HEK293 (cell line): Measurements from ENCODE around the gene PRSS16.

Source experiments
- BCL11B ChIP-seq: fragments of 450-650 bp; formaldehyde crosslinking; IDR thresholded peaks from 2 replicates; pipeline ENCODE4 v1.5.1; 2016; ENCODE audit warnings: low read depth, missing biosample characterization, missing genetic modification characterization
- CTCF ChIP-seq: fragments of 450-650 bp; formaldehyde crosslinking; IDR thresholded peaks from 2 replicates; pipeline ENCODE4 v1.5.1; 2016; ENCODE audit warnings: missing biosample characterization, missing genetic modification characterization
- GLI2 ChIP-seq: fragments of 450-650 bp; formaldehyde crosslinking; IDR thresholded peaks from 2 replicates; pipeline ENCODE4; 2017; ENCODE audit warnings: missing biosample characterization, missing genetic modification characterization, low read depth, borderline replicate concordance
- HIC1 ChIP-seq: fragments of 450-650 bp; formaldehyde crosslinking; IDR thresholded peaks from 2 replicates; pipeline ENCODE4 v1.5.1; 2016; ENCODE audit warnings: missing biosample characterization, missing genetic modification characterization
- OVOL3 ChIP-seq: fragments of 450-650 bp; formaldehyde crosslinking; IDR thresholded peaks from 2 replicates; pipeline ENCODE4 v1.5.1; 2016; ENCODE audit warnings: missing biosample characterization, missing genetic modification characterization
- PRDM10 ChIP-seq: fragments of 450-650 bp; formaldehyde crosslinking; IDR thresholded peaks from 2 replicates; pipeline ENCODE4 v1.5.1; 2016; ENCODE audit warnings: missing biosample characterization, missing genetic modification characterization
- REST ChIP-seq: fragments of 450-650 bp; formaldehyde crosslinking; IDR thresholded peaks from 2 replicates; pipeline ENCODE4 v1.5.1; 2016; ENCODE audit warnings: missing biosample characterization, missing genetic modification characterization
- SP3 ChIP-seq: fragments of 450-650 bp; formaldehyde crosslinking; IDR thresholded peaks from 2 replicates; pipeline ENCODE4 v1.5.1; 2016; ENCODE audit warnings: missing biosample characterization, missing genetic modification characterization
- TRIM28 ChIP-seq: IDR thresholded peaks from 2 replicates; pipeline ENCODE4 v1.6.1; 2011; ENCODE audit warnings: low read length, control low read depth, borderline replicate concordance
- ZBTB44 ChIP-seq: fragments of 450-650 bp; IDR thresholded peaks from 2 replicates; pipeline ENCODE4 v1.5.1; 2018; ENCODE audit warnings: missing biosample characterization, mild to moderate bottlenecking, missing genetic modification characterization
- ZNF146 ChIP-seq: fragments of 450-650 bp; formaldehyde crosslinking; IDR thresholded peaks from 2 replicates; pipeline ENCODE4 v1.5.1; 2016; ENCODE audit warnings: missing biosample characterization, missing genetic modification characterization
- ZNF2 ChIP-seq: fragments of 450-650 bp; formaldehyde crosslinking; IDR thresholded peaks from 2 replicates; pipeline ENCODE4 v1.5.1; 2016; ENCODE audit warnings: missing biosample characterization, missing genetic modification characterization
- ZNF266 ChIP-seq: fragments of 450-650 bp; formaldehyde crosslinking; IDR thresholded peaks from 2 replicates; pipeline ENCODE4 v1.5.1; 2016; ENCODE audit warnings: missing biosample characterization, missing genetic modification characterization, low read depth
- ZNF280D ChIP-seq: fragments of 450-650 bp; formaldehyde crosslinking; IDR thresholded peaks from 2 replicates; pipeline ENCODE4 v1.5.1; 2016; ENCODE audit warnings: missing biosample characterization, missing genetic modification characterization
- ZNF302 ChIP-seq: fragments of 450-650 bp; formaldehyde crosslinking; IDR thresholded peaks from 2 replicates; pipeline ENCODE4 v1.5.1; 2016; ENCODE audit warnings: missing biosample characterization, missing genetic modification characterization, low read depth
- ZNF324 ChIP-seq: fragments of 450-650 bp; formaldehyde crosslinking; IDR thresholded peaks from 2 replicates; pipeline ENCODE4 v1.5.1; 2016; ENCODE audit warnings: missing biosample characterization, missing genetic modification characterization
- ZNF350 ChIP-seq: fragments of 450-650 bp; formaldehyde crosslinking; IDR thresholded peaks from 2 replicates; pipeline ENCODE4 v1.5.0; 2017; ENCODE audit warnings: missing biosample characterization, mild to moderate bottlenecking, missing genetic modification characterization
- ZNF426 ChIP-seq: fragments of 450-650 bp; formaldehyde crosslinking; IDR thresholded peaks from 2 replicates; pipeline ENCODE4 v1.5.1; 2017; ENCODE audit warnings: missing biosample characterization, missing genetic modification characterization, mild to moderate bottlenecking, inconsistent platforms, moderate library complexity
- ZNF433 ChIP-seq: fragments of 450-650 bp; formaldehyde crosslinking; IDR thresholded peaks from 2 replicates; pipeline ENCODE4 v1.5.1; 2016; ENCODE audit warnings: missing biosample characterization, missing genetic modification characterization, low read depth
- ZNF621 ChIP-seq: fragments of 450-650 bp; formaldehyde crosslinking; IDR thresholded peaks from 2 replicates; pipeline ENCODE4 v1.5.1; 2017; ENCODE audit warnings: missing biosample characterization, missing genetic modification characterization
- ZNF626 ChIP-seq: fragments of 450-650 bp; sonication (Bioruptor Pico); formaldehyde crosslinking; IDR thresholded peaks from 2 replicates; pipeline ENCODE4 v1.5.1; 2018; ENCODE audit warnings: missing biosample characterization, missing genetic modification characterization, inconsistent platforms
- ZNF701 ChIP-seq: fragments of 450-650 bp; formaldehyde crosslinking; IDR thresholded peaks from 2 replicates; pipeline ENCODE4 v1.5.1; 2016; ENCODE audit warnings: missing biosample characterization, missing genetic modification characterization
- ZSCAN23 ChIP-seq: fragments of 450-650 bp; formaldehyde crosslinking; IDR thresholded peaks from 2 replicates; pipeline ENCODE4 v1.5.1; 2016; ENCODE audit warnings: missing biosample characterization, missing genetic modification characterization

Gene PRSS16

GRCh38 chr6:27213544-27214125 is 33.9 kb upstream of the PRSS16 start (continued):
- TF ChIP-seq HIC1 (tag by site-specific recombination) (no peak), ZSCAN23 (tag by site-specific recombination) (0 out of 2 replicates have a peak, but pooled peaks have one; percentile 14), ZNF701 (no peak), ZNF433 (no peak), ZNF302 (tag by site-specific recombination) (no peak), TRIM28 (0 out of 2 replicates have a peak, but pooled peaks have one; percentile 8), PRDM10 (tag by site-specific recombination) (peak; percentile 58), ZNF626 (tag by site-specific recombination) (no peak), ZNF266 (tag by site-specific recombination) (no peak), REST (tag by site-specific recombination) (0 out of 2 replicates have a peak, but pooled peaks have one; percentile 10), ZNF350 (tag by site-specific recombination) (no peak), ZNF621 (tag by site-specific recombination) (no peak), ZBTB44 (tag by site-specific recombination) (peak; percentile 69), ZNF324 (tag by site-specific recombination) (peak; percentile 81), SP3 (tag by site-specific recombination) (no peak), BCL11B (tag by site-specific recombination) (peak; percentile 67; the same call in 1 of the 2 replicates), GLI2 (no peak), OVOL3 (tag by site-specific recombination) (0 out of 2 replicates have a peak, but pooled peaks have one; percentile 13), ZNF426 (tag by site-specific recombination) (no peak), ZNF280D (no peak; the same call in 1 of the 2 replicates), ZNF146 (peak; percentile 29; the same call in 1 of the 2 replicates), CTCF (tag by site-specific recombination) (no peak), ZNF2 (tag by site-specific recombination) (peak; percentile 46)
